ENCODE data around the gene ZNF800.

GRCh38 chr7:127390186-127390816 is 2.2 kb downstream of the ZNF800 start:
- TF ChIP-seq TAF1 (IDR thresholded peaks at IDR 0.05; ENCODE audit: borderline replicate concordance, low read depth, low read length) (no peak), POLR2A (IDR thresholded peaks at IDR 0.05; ENCODE audit: low read depth, low read length) (no peak)
